Globus pallidus (tissue), 1 donor: ENCODE results near the gene PREX1.
"Not testable (repeated sequence)": the region's sequence is repeated elsewhere in the genome, so short reads cannot be mapped to it uniquely, and the experiment has no call there.

Source experiments
- DNase-seq: peaks from one replicate; pipeline ENCODE4 v3.0.0-alpha.2; 2015; ENCODE audit warnings: low spot score

The PREX1 gene

GRCh38 chr20:48791666-48792071 lies 36.1 kb downstream of the PREX1 start:
- DNase-seq, result no peak

GRCh38 chr20:48791014-48791413 lies 36.8 kb downstream of the PREX1 start:
- DNase-seq, result no peak

GRCh38 chr20:48790473-48791003 lies 37.3 kb downstream of the PREX1 start:
- no peak for DNase-seq

GRCh38 chr20:48789781-48790472 lies 37.9 kb downstream of the PREX1 start:
- DNase-seq, result no peak

GRCh38 chr20:48789185-48789668 lies 38.6 kb downstream of the PREX1 start:
- no peak for DNase-seq

GRCh38 chr20:48788486-48789072 lies 39.2 kb downstream of the PREX1 start:
- DNase-seq, result no peak

- DNase-seq, result no peak
Observed at GRCh38 chr20:48787861-48788375, 39.9 kb downstream of the PREX1 start.

- no peak for DNase-seq
Observed at GRCh38 chr20:48786951-48787705, 40.7 kb downstream of the PREX1 start.

- DNase-seq, result no peak
Observed at GRCh38 chr20:48785801-48786200, 42.0 kb downstream of the PREX1 start.

GRCh38 chr20:48785256-48785655 lies 42.5 kb downstream of the PREX1 start:
- DNase-seq, result no peak

GRCh38 chr20:48784273-48784641 lies 43.5 kb downstream of the PREX1 start:
- DNase-seq, result no peak

- no peak for DNase-seq
Observed at GRCh38 chr20:48783533-48784272, 44.1 kb downstream of the PREX1 start.

GRCh38 chr20:48782901-48783308 lies 44.9 kb downstream of the PREX1 start:
- no peak for DNase-seq

GRCh38 chr20:48782053-48782452 lies 45.7 kb downstream of the PREX1 start:
- DNase-seq, result no peak

- no peak for DNase-seq
Observed at GRCh38 chr20:48781634-48782033, 46.2 kb downstream of the PREX1 start.

- DNase-seq, result no peak
Observed at GRCh38 chr20:48779435-48779834, 48.4 kb downstream of the PREX1 start.

- no peak for DNase-seq
Observed at GRCh38 chr20:48777821-48778220, 50.0 kb downstream of the PREX1 start.

- DNase-seq, result peak; percentile 66
Observed at GRCh38 chr20:48777005-48777404, 50.8 kb downstream of the PREX1 start.

GRCh38 chr20:48776306-48776705 lies 51.5 kb downstream of the PREX1 start:
- DNase-seq, result no peak

- not testable (repeated sequence) for DNase-seq
Observed at GRCh38 chr20:48775545-48775944, 52.3 kb downstream of the PREX1 start.

- DNase-seq, result no peak
Observed at GRCh38 chr20:48774696-48775095, 53.1 kb downstream of the PREX1 start.
